HG03025 (cell line): ENCODE results near the gene PDE4B.
"Not testable (repeated sequence)": the region's sequence is repeated elsewhere in the genome, so short reads cannot be mapped to it uniquely, and the experiment has no call there.

ENCODE experiments used
- ATAC-seq: cut with Tn5 transposase; IDR thresholded peaks from one replicate; pipeline ENCODE4 v1.9.1; 2021; ENCODE audit warnings: mild to moderate bottlenecking, moderate library complexity; ENCODE audit not compliant: unreplicated experiment, low FRiP score

Gene PDE4B

DNA sequence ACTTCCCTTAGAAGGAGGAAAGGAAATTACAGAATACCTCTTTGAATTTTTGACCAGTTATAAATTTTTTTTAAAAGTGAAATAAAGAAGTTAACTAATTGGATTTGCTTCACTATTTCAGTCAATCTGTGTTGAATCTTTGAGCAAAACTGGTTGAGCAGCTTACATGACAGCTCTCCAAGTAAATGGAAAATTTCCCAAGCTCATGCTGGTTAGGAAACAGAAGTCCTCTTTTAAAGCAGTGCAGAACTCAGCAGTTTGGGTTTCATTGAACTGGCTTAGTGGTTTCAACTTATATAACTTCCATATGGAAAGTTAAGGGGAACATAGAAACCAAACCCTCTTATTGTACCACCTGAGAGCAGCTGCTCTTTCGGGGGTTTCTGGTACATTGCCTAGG, 250.5 kb downstream of the PDE4B start:
- no peak for ATAC-seq

GRCh38 chr1:66044912-66045311, 252.2 kb downstream of the PDE4B start:
- ATAC-seq = no peak

GRCh38 chr1:66046415-66046814, 253.7 kb downstream of the PDE4B start:
- no peak for ATAC-seq

GRCh38 chr1:66048011-66048410, 255.3 kb downstream of the PDE4B start:
- no peak for ATAC-seq

- no peak for ATAC-seq
Observed at GRCh38 chr1:66050123-66050522, 257.4 kb downstream of the PDE4B start.

- no peak for ATAC-seq
Observed at GRCh38 chr1:66050633-66051032, 257.9 kb downstream of the PDE4B start.

DNA sequence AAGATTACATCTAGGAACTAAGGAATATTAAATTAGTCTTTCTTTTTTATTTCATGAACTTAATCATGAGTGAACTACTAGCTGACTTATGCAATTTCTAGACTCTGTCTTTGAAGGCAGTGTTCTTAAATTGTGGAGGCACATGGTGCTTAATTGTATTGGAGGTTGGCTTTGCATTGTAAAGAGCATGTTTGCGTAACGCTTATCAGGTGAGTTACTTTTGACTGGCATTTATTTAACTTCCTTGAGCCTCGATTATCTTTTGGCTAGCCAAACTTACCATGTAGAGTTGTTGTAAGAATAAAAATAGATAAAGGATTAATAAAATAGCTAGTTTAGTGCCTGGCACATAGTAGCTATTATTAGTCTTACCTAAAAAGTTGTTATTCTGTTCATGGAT, 262.4 kb downstream of the PDE4B start:
- ATAC-seq = no peak

GRCh38 chr1:66057448-66057847, 264.8 kb downstream of the PDE4B start:
- not testable (repeated sequence) for ATAC-seq

GRCh38 chr1:66058558-66058957, 265.9 kb downstream of the PDE4B start:
- no peak for ATAC-seq

DNA sequence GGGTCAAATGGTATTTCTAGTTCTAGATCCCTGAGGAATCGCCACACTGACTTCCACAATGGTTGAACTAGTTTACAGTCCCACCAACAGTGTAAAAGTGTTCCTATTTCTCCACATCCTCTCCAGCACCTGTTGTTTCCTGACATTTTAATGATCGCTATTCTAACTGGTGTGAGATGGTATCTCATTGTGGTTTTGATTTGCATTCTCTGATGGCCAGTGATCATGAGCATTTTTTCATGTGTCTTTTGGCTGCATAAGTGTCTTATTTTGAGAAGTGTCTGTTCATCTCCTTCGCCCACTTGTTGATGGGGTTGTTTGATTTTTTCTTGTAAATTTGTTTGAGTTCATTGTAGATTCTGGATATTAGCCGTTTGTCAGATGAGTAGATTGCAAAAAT, 274.5 kb downstream of the PDE4B start:
- ATAC-seq = not testable (repeated sequence)

- ATAC-seq = no peak
Observed at GRCh38 chr1:66069976-66070876, 277.5 kb downstream of the PDE4B start.

DNA sequence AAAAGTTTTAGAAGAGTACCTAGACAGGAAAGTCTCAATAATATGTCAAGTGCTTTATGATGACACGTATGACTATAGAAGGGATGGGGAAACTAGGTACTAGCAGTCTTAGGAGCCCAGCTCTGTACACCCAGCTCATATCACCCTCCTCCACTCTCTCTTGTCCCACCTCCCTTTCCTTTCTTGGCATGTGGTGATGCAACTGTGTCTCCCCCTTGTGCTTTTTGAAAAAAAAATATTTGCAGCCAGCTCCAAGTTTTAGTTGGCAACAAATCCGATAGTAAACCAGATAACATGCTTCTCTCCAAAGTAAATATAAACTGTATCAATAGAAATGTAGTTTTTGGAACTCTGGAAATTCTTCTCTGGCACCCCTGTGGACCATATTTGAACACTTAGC, 280.7 kb downstream of the PDE4B start:
- ATAC-seq = no peak

DNA sequence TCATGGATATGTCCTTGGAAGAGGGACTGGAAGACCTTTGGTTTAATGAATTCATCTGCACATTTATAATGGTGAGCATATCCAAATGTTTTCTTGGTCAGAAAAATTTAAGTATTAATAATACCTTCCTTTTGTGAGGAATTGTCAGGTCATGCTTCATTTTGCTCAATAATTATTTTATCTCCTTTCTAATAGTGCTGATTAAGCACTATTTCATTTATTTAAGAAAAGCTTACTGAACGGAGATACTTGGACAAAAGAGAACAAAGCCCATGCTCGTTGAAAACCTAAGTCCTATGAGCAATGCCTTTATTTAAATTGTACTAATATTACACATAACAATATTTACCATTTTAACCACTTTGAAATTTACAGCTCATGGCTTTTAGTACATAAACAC, 281.5 kb downstream of the PDE4B start:
- ATAC-seq = no peak

- no peak for ATAC-seq
Observed at GRCh38 chr1:66078412-66078811, 285.7 kb downstream of the PDE4B start.

DNA sequence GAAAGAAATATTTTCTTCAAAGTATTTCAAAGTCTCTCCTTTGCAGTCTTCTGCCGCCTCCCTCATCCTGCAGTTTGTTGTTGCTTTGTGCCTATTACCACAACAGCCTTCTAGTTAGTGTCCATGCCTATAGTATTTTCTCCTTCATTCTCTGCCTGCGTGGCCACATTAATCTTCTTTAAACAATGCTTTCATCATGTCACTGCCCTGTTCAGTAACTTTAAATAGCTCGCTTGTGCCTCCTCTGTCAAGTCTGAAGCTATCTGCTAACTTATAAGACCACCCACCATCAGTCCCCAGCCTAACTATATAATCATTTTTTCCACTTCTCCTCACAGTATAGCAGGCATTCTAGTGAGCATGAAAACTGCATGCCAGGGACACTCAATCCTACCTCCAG, 290.3 kb downstream of the PDE4B start:
- no peak for ATAC-seq

DNA sequence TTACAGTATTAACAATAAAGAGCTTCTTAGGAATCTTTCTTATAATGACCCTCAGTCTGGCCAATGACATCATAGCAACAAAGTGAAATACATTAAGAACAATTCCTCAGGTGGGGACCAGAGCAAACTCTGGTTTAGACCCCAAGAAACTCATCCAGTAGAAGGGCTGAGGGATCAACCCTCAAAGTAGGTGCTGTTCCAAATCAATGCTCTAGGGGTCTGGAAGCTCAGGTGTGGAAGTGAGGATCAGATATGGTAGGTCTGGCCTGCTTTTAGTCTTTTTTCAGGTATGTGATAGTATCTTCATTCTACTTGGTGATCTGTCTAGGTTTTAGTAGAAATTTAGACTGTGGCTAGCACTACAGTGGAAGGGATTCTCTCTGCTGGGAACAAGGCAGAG, 291.7 kb downstream of the PDE4B start:
- ATAC-seq = no peak

- ATAC-seq = no peak
Observed at GRCh38 chr1:66085600-66085999, 292.9 kb downstream of the PDE4B start.

- no peak for ATAC-seq
Observed at GRCh38 chr1:66088787-66089186, 296.1 kb downstream of the PDE4B start.

GRCh38 chr1:66090859-66091457, 298.3 kb downstream of the PDE4B start:
- ATAC-seq = no peak

DNA sequence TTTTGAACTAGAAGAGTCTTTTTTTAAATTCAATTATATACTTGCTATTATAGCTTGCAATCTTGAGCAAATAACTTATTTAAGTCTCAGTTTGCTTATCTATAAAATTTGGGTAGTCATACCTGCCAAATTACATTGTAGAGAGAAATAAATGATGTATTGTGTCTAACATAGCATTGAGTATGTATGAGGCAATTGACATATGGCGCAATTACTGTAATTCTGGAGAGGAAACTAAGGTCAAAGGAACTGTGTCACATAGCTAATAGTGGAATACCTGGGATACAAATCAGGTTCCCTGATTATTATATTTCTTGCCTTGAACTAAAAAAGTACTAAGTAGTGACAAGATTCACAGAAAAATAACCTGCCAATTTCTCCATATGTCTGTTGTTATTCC, 302.5 kb downstream of the PDE4B start:
- ATAC-seq = no peak

GRCh38 chr1:66100959-66101358, 308.3 kb downstream of the PDE4B start:
- ATAC-seq = not testable (repeated sequence)

GRCh38 chr1:66104076-66104475, 311.4 kb downstream of the PDE4B start:
- ATAC-seq = not testable (repeated sequence)
